K562 (cell line): ENCODE data around the gene NINJ2. TPM values are rescaled to one million over a fixed set of nuclear protein-coding genes. Genes with fewer than 3 reads are reported as not detected.

Experiments
- ATAC-seq: fragments of 200-7000 bp; cut with Tn5 transposase; 3 replicates; pipeline ENCODE4 v1.9.1; 2020; ENCODE audit warnings: moderate library complexity
- BruUV-seq: library from RNA; stranded (reverse); fragments of 400-500 nt; replicated peaks from 2 replicates; lab custom pipeline; 2021; lab: Mats Ljungman, UMichigan
- CTCF ChIA-PET: fragments of 300-600 bp; formaldehyde crosslinking; extraction: SDS; loops from one replicate; lab custom pipeline; 2021; ENCODE audit warnings: low intra/inter-chr PET ratio; lab: Yijun Ruan, JAX
- POLR2A ChIA-PET: fragments of 300-600, 350-650 bp; sonication (Branson Sonifier 250); formaldehyde crosslinking; extraction: SDS; loops from one replicate; lab custom pipeline; 2021; ENCODE audit warnings: antibody characterized with exemption, inconsistent platforms; lab: Yijun Ruan, JAX
- DNase-seq, 4 experiments: peaks; one replicate each; pipeline versions ENCODE4 v3.0.0 to v3.0.0-alpha.2; 2011 to 2018; ENCODE audit warnings: low spot score in 3 of 4, mixed read lengths in 3 of 4; ENCODE audit errors: extremely low read depth in 1 of 4
- FAIRE-seq: peaks from 2 replicates; lab custom pipeline; 2011; peaks lifted over from hg19 to GRCh38; lab: Jason Lieb, UNC
- H2AFZ ChIP-seq: 2 replicates; pipeline ENCODE4 v1.6.0; 2011; ENCODE audit warnings: low read depth, low read length, control low read depth, inconsistent platforms
- H3K27ac ChIP-seq: fragments of 200-600 bp; 3 replicates; pipeline ENCODE4 v1.8.0; 2011; ENCODE audit warnings: low read depth, mild to moderate bottlenecking, control low read depth, inconsistent platforms, low read length, moderate library complexity, mixed read lengths; ENCODE audit errors: extremely low read depth
- H3K27me3 ChIP-seq, 2 experiments: fragments of 300-600 bp in 1 of 2; 2 replicates in 1 of 2; 3 replicates in 1 of 2; pipeline versions ENCODE4 v1.6.0 to v1.8.0; 2011; ENCODE audit warnings: inconsistent platforms in 2 of 2, low read length in 2 of 2, mild to moderate bottlenecking in 1 of 2, mixed read lengths in 1 of 2, moderate library complexity in 1 of 2; ENCODE audit not compliant: control insufficient read depth in 2 of 2, insufficient read depth in 2 of 2
- H3K36me3 ChIP-seq: fragments of 300-600 bp; 3 replicates; pipeline ENCODE4 v1.8.0; 2011; ENCODE audit warnings: mild to moderate bottlenecking, low read length, inconsistent platforms; ENCODE audit not compliant: control insufficient read depth, insufficient read depth
- H3K4me1 ChIP-seq, 2 experiments: fragments of 200-600 bp in 1 of 2; replicated peaks in 1 of 2; 2 replicates in 1 of 2; 3 replicates in 1 of 2; pipeline versions ENCODE4 v1.5.1 to v1.8.0; 2011; ENCODE audit warnings: inconsistent platforms in 2 of 2, low read length in 2 of 2, mild to moderate bottlenecking in 1 of 2, mixed read lengths in 1 of 2, moderate library complexity in 1 of 2; ENCODE audit not compliant: control insufficient read depth in 2 of 2, insufficient read depth in 2 of 2
- H3K4me2 ChIP-seq: 2 replicates; pipeline ENCODE4 v1.6.1; 2011; ENCODE audit warnings: low read length, control low read depth, inconsistent platforms, mixed read lengths; ENCODE audit not compliant: insufficient read depth
- H3K4me3 ChIP-seq: fragments of 200-600 bp; sonication (generic), shearing (Covaris generic); 2 replicates; pipeline ENCODE4 v1.5.1; 2016; ENCODE audit warnings: control low read depth, inconsistent platforms
- H3K79me2 ChIP-seq: fragments of 200-600 bp; 3 replicates; pipeline ENCODE4 v1.8.0; 2011; ENCODE audit warnings: low read length, inconsistent platforms; ENCODE audit not compliant: control insufficient read depth, insufficient read depth
- H3K9ac ChIP-seq, 2 experiments: 2 replicates each; pipeline versions ENCODE4 v1.6.0 to v1.6.1; 2011; ENCODE audit warnings: low read depth in 2 of 2, low read length in 2 of 2, control low read depth in 1 of 2, inconsistent platforms in 1 of 2, mild to moderate bottlenecking in 1 of 2, mixed read lengths in 1 of 2; ENCODE audit not compliant: insufficient read depth in 1 of 2
- H3K9me1 ChIP-seq: one replicate; pipeline ENCODE4 v1.6.0; 2011; ENCODE audit warnings: inconsistent platforms, mild to moderate bottlenecking, low read length, moderate library complexity; ENCODE audit not compliant: control insufficient read depth, insufficient read depth
- H3K9me3 ChIP-seq: replicated peaks from 2 replicates; pipeline ENCODE4 v1.5.1; 2011; ENCODE audit warnings: low read depth, low read length, inconsistent platforms; ENCODE audit not compliant: control insufficient read depth, insufficient read depth
- H4K20me1 ChIP-seq: replicated peaks from 2 replicates; pipeline ENCODE4 v1.6.1; 2011; ENCODE audit warnings: low read length, inconsistent platforms, mixed read lengths; ENCODE audit not compliant: control insufficient read depth, insufficient read depth
- PML ChIP-seq: IDR thresholded peaks from 2 replicates; pipeline ENCODE4 v1.6.1; 2012; ENCODE audit warnings: low read length, inconsistent platforms
- SRSF1 ChIP-seq: fragments of 200-400 bp; formaldehyde crosslinking; IDR thresholded peaks from 2 replicates; pipeline ENCODE4 v1.6.1; 2017; ENCODE audit warnings: mild to moderate bottlenecking, low read depth, low read length, moderate library complexity
- STAT5A ChIP-seq: IDR thresholded peaks from 2 replicates; pipeline ENCODE4 v1.6.1; 2012; ENCODE audit warnings: low read length, inconsistent platforms, borderline replicate concordance
- THRAP3 ChIP-seq: fragments of 450-650 bp; IDR thresholded peaks from 2 replicates; pipeline ENCODE4 v1.6.1; 2016; ENCODE audit warnings: mild to moderate bottlenecking, inconsistent platforms, borderline replicate concordance
- ZNF174 ChIP-seq: fragments of 250-450 bp; sonication (Bioruptor Pico); IDR thresholded peaks from 2 replicates; pipeline ENCODE4 v1.4.0; 2020; ENCODE audit warnings: mild to moderate bottlenecking
- ZNF197 ChIP-seq: fragments of 200-800 bp; sonication (Bioruptor generic); IDR thresholded peaks from 2 replicates; pipeline ENCODE4 v1.6.1; 2016; ENCODE audit warnings: low read depth, missing genetic modification characterization, missing compliant biosample characterization
- WGBS: fragments of 100-300 bp; shearing (Covaris generic); methylation state at CpG from one replicate; pipeline ENCODE4 v1.1.6; 2016; ENCODE audit warnings: low coverage, mixed read lengths; ENCODE audit not compliant: insufficient coverage; ENCODE audit errors: missing lambda C conversion rate; 5-methylcytosine and 5-hydroxymethylcytosine counted together
- in situ Hi-C: fragments of 300-500 bp; cut with MboI; formaldehyde crosslinking; loops from 4 replicates; pipeline ENCODE4 v1.15.0; 2018; ENCODE audit warnings: inconsistent platforms, mixed read lengths
- intact Hi-C: fragments of 100-400 bp; cut with micrococcal nuclease; formaldehyde crosslinking; loops from 2 replicates; pipeline ENCODE4 v1.14.2; 2022
- polyA plus RNA-seq, 8 experiments: library from polyadenylated mRNA; depleted of rRNA in 4 of 8; stranded (reverse) in 5 of 8; unstranded in 3 of 8; fragments of >200 nt; fragmentation: Nextera tagmentation in 2 of 8; fragmentation: Illumina TruSeq in 1 of 8; extraction: Ambion mirVana in 2 of 8; extraction: Trizol in 1 of 8; gene quantifications; 2 replicates each; pipeline versions ENCODE4 v1.2.1 to v1.2.3, GENCODE V29; 2011 to 2014; ENCODE audit warnings: inconsistent platforms in 1 of 8, missing spikeins in 1 of 8
- total RNA-seq, 7 experiments: library from RNA; depleted of rRNA in 6 of 7; stranded (reverse); fragments of >200 nt in 6 of 7; fragmentation: Illumina TruSeq in 2 of 7; extraction: Trizol in 2 of 7; gene quantifications; 2 replicates each; pipeline versions ENCODE4 v1.2.1 to v1.2.3, GENCODE V29; 2011 to 2021; ENCODE audit warnings: low replicate concordance in 1 of 7
- TF ChIP-seq, protein P1 (sequence below): sonication (generic); formaldehyde crosslinking; IDR thresholded peaks from 2 replicates; pipeline ENCODE4 v1.8.0; 2023; ENCODE audit warnings: missing genetic modification reagents, mild to moderate bottlenecking, borderline replicate concordance
- TF ChIP-seq, protein P2 (sequence below): fragments of 450-650 bp; IDR thresholded peaks from 2 replicates; pipeline ENCODE4 v1.6.1; 2018; ENCODE audit warnings: mild to moderate bottlenecking, low read depth; ENCODE audit not compliant: partially characterized antibody
- TF ChIP-seq, protein P3 (sequence below), 2 experiments: fragments of 450-650 bp; IDR thresholded peaks; 2 replicates each; pipeline ENCODE4 v1.6.1; 2018; ENCODE audit warnings: mild to moderate bottlenecking in 2 of 2, low read depth in 1 of 2; ENCODE audit not compliant: partially characterized antibody in 2 of 2
- TF ChIP-seq, protein P4 (sequence below): sonication (generic); formaldehyde crosslinking; IDR thresholded peaks from 2 replicates; pipeline ENCODE4 v1.9.0; 2022; ENCODE audit warnings: mild to moderate bottlenecking, missing genetic modification reagents

The NINJ2 gene
- total and polyA plus RNA-seq, 9 of the 15 experiments (the other 6 are each of a cell fraction or from before 2014, with no cell fraction given), result 2.6 to 16.0 (median 4.5) TPM

DNA sequence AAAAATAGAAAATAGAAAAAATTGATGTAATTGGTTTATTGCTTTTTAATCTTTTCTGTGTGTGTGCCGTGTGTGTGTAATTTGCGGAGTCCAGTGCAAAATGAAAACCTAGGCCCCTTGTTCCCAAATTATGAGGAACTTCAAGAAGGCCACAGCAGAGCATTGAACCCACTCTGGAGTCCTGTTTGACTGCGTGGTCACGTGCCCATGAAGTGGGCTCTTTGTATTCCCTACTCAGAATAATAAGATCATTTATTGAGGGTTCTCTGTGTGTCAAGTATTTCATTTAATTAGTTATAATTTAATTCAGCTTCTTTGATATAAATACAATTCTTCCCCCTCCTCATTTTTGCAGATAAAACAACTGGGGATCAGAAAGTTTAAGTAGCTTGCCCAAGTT is 12.3 kb upstream of the NINJ2 start:
- 83% methylated on average over 4 of the region's 4 CpGs for WGBS
- no peak for TF ChIP-seq ZNF174 (CRISPR knock-in tag)
- TF ChIP-seq, protein P1, sequence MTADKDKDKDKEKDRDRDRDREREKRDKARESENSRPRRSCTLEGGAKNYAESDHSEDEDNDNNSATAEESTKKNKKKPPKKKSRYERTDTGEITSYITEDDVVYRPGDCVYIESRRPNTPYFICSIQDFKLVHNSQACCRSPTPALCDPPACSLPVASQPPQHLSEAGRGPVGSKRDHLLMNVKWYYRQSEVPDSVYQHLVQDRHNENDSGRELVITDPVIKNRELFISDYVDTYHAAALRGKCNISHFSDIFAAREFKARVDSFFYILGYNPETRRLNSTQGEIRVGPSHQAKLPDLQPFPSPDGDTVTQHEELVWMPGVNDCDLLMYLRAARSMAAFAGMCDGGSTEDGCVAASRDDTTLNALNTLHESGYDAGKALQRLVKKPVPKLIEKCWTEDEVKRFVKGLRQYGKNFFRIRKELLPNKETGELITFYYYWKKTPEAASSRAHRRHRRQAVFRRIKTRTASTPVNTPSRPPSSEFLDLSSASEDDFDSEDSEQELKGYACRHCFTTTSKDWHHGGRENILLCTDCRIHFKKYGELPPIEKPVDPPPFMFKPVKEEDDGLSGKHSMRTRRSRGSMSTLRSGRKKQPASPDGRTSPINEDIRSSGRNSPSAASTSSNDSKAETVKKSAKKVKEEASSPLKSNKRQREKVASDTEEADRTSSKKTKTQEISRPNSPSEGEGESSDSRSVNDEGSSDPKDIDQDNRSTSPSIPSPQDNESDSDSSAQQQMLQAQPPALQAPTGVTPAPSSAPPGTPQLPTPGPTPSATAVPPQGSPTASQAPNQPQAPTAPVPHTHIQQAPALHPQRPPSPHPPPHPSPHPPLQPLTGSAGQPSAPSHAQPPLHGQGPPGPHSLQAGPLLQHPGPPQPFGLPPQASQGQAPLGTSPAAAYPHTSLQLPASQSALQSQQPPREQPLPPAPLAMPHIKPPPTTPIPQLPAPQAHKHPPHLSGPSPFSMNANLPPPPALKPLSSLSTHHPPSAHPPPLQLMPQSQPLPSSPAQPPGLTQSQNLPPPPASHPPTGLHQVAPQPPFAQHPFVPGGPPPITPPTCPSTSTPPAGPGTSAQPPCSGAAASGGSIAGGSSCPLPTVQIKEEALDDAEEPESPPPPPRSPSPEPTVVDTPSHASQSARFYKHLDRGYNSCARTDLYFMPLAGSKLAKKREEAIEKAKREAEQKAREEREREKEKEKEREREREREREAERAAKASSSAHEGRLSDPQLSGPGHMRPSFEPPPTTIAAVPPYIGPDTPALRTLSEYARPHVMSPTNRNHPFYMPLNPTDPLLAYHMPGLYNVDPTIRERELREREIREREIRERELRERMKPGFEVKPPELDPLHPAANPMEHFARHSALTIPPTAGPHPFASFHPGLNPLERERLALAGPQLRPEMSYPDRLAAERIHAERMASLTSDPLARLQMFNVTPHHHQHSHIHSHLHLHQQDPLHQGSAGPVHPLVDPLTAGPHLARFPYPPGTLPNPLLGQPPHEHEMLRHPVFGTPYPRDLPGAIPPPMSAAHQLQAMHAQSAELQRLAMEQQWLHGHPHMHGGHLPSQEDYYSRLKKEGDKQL (CRISPR knock-in tag), result no peak
- TF ChIP-seq, protein P2, sequence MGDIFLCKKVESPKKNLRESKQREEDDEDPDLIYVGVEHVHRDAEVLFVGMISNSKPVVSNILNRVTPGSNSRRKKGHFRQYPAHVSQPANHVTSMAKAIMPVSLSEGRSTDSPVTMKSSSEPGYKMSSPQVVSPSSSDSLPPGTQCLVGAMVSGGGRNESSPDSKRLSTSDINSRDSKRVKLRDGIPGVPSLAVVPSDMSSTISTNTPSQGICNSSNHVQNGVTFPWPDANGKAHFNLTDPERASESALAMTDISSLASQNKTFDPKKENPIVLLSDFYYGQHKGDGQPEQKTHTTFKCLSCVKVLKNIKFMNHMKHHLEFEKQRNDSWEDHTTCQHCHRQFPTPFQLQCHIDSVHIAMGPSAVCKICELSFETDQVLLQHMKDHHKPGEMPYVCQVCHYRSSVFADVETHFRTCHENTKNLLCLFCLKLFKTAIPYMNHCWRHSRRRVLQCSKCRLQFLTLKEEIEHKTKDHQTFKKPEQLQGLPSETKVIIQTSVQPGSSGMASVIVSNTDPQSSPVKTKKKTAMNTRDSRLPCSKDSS, result no peak
- TF ChIP-seq ZNF197 (CRISPR knock-in tag), result no peak
- TF ChIP-seq THRAP3, result no peak
- TF ChIP-seq STAT5A, result no peak
- TF ChIP-seq, protein P3, sequence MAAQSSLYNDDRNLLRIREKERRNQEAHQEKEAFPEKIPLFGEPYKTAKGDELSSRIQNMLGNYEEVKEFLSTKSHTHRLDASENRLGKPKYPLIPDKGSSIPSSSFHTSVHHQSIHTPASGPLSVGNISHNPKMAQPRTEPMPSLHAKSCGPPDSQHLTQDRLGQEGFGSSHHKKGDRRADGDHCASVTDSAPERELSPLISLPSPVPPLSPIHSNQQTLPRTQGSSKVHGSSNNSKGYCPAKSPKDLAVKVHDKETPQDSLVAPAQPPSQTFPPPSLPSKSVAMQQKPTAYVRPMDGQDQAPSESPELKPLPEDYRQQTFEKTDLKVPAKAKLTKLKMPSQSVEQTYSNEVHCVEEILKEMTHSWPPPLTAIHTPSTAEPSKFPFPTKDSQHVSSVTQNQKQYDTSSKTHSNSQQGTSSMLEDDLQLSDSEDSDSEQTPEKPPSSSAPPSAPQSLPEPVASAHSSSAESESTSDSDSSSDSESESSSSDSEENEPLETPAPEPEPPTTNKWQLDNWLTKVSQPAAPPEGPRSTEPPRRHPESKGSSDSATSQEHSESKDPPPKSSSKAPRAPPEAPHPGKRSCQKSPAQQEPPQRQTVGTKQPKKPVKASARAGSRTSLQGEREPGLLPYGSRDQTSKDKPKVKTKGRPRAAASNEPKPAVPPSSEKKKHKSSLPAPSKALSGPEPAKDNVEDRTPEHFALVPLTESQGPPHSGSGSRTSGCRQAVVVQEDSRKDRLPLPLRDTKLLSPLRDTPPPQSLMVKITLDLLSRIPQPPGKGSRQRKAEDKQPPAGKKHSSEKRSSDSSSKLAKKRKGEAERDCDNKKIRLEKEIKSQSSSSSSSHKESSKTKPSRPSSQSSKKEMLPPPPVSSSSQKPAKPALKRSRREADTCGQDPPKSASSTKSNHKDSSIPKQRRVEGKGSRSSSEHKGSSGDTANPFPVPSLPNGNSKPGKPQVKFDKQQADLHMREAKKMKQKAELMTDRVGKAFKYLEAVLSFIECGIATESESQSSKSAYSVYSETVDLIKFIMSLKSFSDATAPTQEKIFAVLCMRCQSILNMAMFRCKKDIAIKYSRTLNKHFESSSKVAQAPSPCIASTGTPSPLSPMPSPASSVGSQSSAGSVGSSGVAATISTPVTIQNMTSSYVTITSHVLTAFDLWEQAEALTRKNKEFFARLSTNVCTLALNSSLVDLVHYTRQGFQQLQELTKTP (IDR thresholded peaks at IDR 0.05; ENCODE audit: low read depth in 1 of 2, partially characterized antibody in 2 of 2), result no peak
- no peak for TF ChIP-seq PML
- TF ChIP-seq SRSF1, result no peak
- TF ChIP-seq, protein P4, sequence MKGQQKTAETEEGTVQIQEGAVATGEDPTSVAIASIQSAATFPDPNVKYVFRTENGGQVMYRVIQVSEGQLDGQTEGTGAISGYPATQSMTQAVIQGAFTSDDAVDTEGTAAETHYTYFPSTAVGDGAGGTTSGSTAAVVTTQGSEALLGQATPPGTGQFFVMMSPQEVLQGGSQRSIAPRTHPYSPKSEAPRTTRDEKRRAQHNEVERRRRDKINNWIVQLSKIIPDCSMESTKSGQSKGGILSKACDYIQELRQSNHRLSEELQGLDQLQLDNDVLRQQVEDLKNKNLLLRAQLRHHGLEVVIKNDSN (CRISPR knock-in tag), result no peak

More for the DNA sequence above, 12.3 kb upstream of the NINJ2 start:
- Histone ChIP-seq H3K4me1 (peaks cover 0 to 5% of the 10 kb centered on the region in 2 experiments; a peak in 3 of 5 replicates), H2AFZ (no peak overlapping the region), H3K27ac (no peak overlapping the region), H3K36me3 (no peaks in the 10 kb centered on the region), H3K9me1 (no peaks in the 10 kb centered on the region), H3K79me2 (no peaks in the 10 kb centered on the region), H3K4me3 (no peak overlapping the region), H3K9me3 (no peaks in the 10 kb centered on the region), H3K27me3 (no peaks in the 10 kb centered on the region), H3K9ac (no peak overlapping the region), H4K20me1 (no peaks in the 10 kb centered on the region), H3K4me2 (no peak overlapping the region)
- intact Hi-C loops, result no loop called here
- in situ Hi-C loops, result no loop called here
- ChIA-PET POLR2A (interaction anchor here (2.1 kb wide), 1 partner anchor 8 kb away, joined by 9 read pairs; no protein-coding TSS in a partner anchor), CTCF (no interaction called here)
- ATAC-seq (no peak), FAIRE-seq (no peak), DNase-seq (no peak)
- no TSS peak for BruUV-seq
